CD14-positive monocyte (primary cell): Measurements from ENCODE around the gene SPTLC2. TPM values are rescaled to one million over a fixed set of nuclear protein-coding genes. Genes with fewer than 3 reads are reported as not detected.

Experiments used
- DNase-seq, 3 donors: peaks; one replicate each; pipeline ENCODE4 v3.0.0-alpha.2; 2011 to 2022
- H2AFZ ChIP-seq: 2 replicates; pipeline ENCODE4 v1.6.0; 2012; ENCODE audit warnings: mild to moderate bottlenecking, low read depth, low read length, inconsistent platforms; ENCODE audit not compliant: insufficient read depth, poor library complexity, severe bottlenecking
- H3K27ac ChIP-seq, 2 donors: 1 replicate in 1 of 2; 2 replicates in 1 of 2; pipeline ENCODE4 v1.5.1; 2012 to 2013; ENCODE audit warnings: low read length in 2 of 2, control low read depth in 1 of 2, inconsistent platforms in 1 of 2, low read depth in 1 of 2, mild to moderate bottlenecking in 1 of 2
- H3K27me3 ChIP-seq, 2 donors: one replicate each; pipeline versions ENCODE4 v1.6.0 to v1.6.1; 2011 to 2013; ENCODE audit warnings: low read length in 2 of 2; ENCODE audit not compliant: control insufficient read depth in 2 of 2, insufficient read depth in 2 of 2
- H3K36me3 ChIP-seq, 2 donors: replicated peaks in 1 of 2; 1 replicate in 1 of 2; 2 replicates in 1 of 2; pipeline versions ENCODE4 v1.5.1 to v1.6.1; 2012 to 2013; ENCODE audit warnings: low read length in 2 of 2, control low read depth in 1 of 2, inconsistent platforms in 1 of 2, mild to moderate bottlenecking in 1 of 2; ENCODE audit not compliant: insufficient read depth in 2 of 2, control insufficient read depth in 1 of 2
- H3K4me1 ChIP-seq, 2 donors: 1 replicate in 1 of 2; 2 replicates in 1 of 2; pipeline versions ENCODE4 v1.5.1 to v1.6.1; 2012 to 2013; ENCODE audit warnings: low read length in 2 of 2, control low read depth in 1 of 2, inconsistent platforms in 1 of 2, mild to moderate bottlenecking in 1 of 2, moderate library complexity in 1 of 2; ENCODE audit not compliant: insufficient read depth in 2 of 2, control insufficient read depth in 1 of 2
- H3K4me2 ChIP-seq: replicated peaks from 2 replicates; pipeline ENCODE3; 2012; ENCODE audit warnings: low read length, moderate library complexity, mild to moderate bottlenecking; ENCODE audit not compliant: poor library complexity, severe bottlenecking; ENCODE audit errors: extremely low read depth
- H3K4me3 ChIP-seq, 3 experiments: fragments of 200-600 bp in 1 of 3; sonication (generic) in 1 of 3; replicated peaks in 1 of 3; 1 replicate in 2 of 3; 2 replicates in 1 of 3; pipeline ENCODE4 v1.5.1; 2011 to 2013; ENCODE audit warnings: low read length in 3 of 3, mild to moderate bottlenecking in 3 of 3, control low read depth in 2 of 3, low read depth in 2 of 3, inconsistent platforms in 1 of 3, moderate library complexity in 1 of 3
- H3K79me2 ChIP-seq: 2 replicates; pipeline ENCODE4 v1.6.0; 2012; ENCODE audit warnings: mild to moderate bottlenecking, control low read depth, inconsistent platforms, low read length, moderate library complexity; ENCODE audit not compliant: insufficient read depth
- H3K9ac ChIP-seq: 2 replicates; pipeline ENCODE4 v1.6.0; 2017; ENCODE audit warnings: low read length, mild to moderate bottlenecking; ENCODE audit not compliant: insufficient read depth, poor library complexity, severe bottlenecking
- H3K9me3 ChIP-seq, 2 donors: replicated peaks in 1 of 2; 1 replicate in 1 of 2; 2 replicates in 1 of 2; pipeline versions ENCODE4 v1.5.1 to v1.6.1; 2012 to 2013; ENCODE audit warnings: low read length in 2 of 2, control low read depth in 1 of 2; ENCODE audit not compliant: control insufficient read depth in 1 of 2, insufficient read depth in 1 of 2
- H4K20me1 ChIP-seq: 2 replicates; pipeline ENCODE4 v1.6.0; 2012; ENCODE audit warnings: mild to moderate bottlenecking, low read length, control low read depth, moderate library complexity; ENCODE audit not compliant: insufficient read depth
- H3K27ac Mint-ChIP-seq, 7 donors: one replicate each; pipeline ENCODE4 v1.8.0; 2020; ENCODE audit warnings: mild to moderate bottlenecking in 7 of 7, mixed read lengths in 7 of 7, moderate library complexity in 6 of 7, inconsistent platforms in 2 of 7
- H3K27me3 Mint-ChIP-seq, 3 donors: one replicate each; pipeline ENCODE4 v1.8.0; 2021 to 2022; ENCODE audit warnings: low read depth in 3 of 3, mild to moderate bottlenecking in 3 of 3, mixed read lengths in 3 of 3, moderate library complexity in 3 of 3, inconsistent platforms in 1 of 3
- H3K36me3 Mint-ChIP-seq, 2 donors: one replicate each; pipeline ENCODE4 v1.8.0; 2020; ENCODE audit warnings: mixed read lengths in 2 of 2, inconsistent platforms in 1 of 2, mild to moderate bottlenecking in 1 of 2
- H3K4me1 Mint-ChIP-seq: one replicate; pipeline ENCODE4 v1.8.0; 2020; ENCODE audit warnings: mild to moderate bottlenecking, mixed read lengths
- H3K4me3 Mint-ChIP-seq, 2 donors: one replicate each; pipeline ENCODE4 v1.8.0; 2020; ENCODE audit warnings: mild to moderate bottlenecking in 2 of 2, mixed read lengths in 2 of 2, moderate library complexity in 1 of 2
- H3K9me3 Mint-ChIP-seq, 7 donors: one replicate each; pipeline ENCODE4 v1.8.0; 2020 to 2022; ENCODE audit warnings: mixed read lengths in 7 of 7, mild to moderate bottlenecking in 6 of 7, moderate library complexity in 6 of 7, inconsistent platforms in 2 of 7
- CTCF ChIP-seq: fragments of 200-600 bp; IDR thresholded peaks from one replicate; pipeline ENCODE4 v1.8.0; 2022; ENCODE audit warnings: antibody characterized with exemption, mild to moderate bottlenecking
- WGBS: methylation state at CpG from one replicate; pipeline ENCODE4 v1.1.5; 2013; ENCODE audit warnings: missing lambda C conversion rate; ENCODE audit not compliant: insufficient coverage; 5-methylcytosine and 5-hydroxymethylcytosine counted together
- intact Hi-C, 2 donors: fragments of 100-400 bp; cut with micrococcal nuclease; formaldehyde crosslinking; loops; one replicate each; pipeline versions ENCODE4 v1.15.0 to v1.15.1; 2023
- polyA plus RNA-seq, 3 donors: library from polyadenylated mRNA; depleted of rRNA in 1 of 3; unstranded in 2 of 3; stranded (reverse) in 1 of 3; fragments of 300-500 nt in 2 of 3; fragments of >200 nt in 1 of 3; fragmentation: Illumina TruSeq in 2 of 3; gene quantifications; 1 replicate in 2 of 3; 2 replicates in 1 of 3; pipeline ENCODE4 v1.2.3, GENCODE V29; 2012 to 2021

SPTLC2 gene
- polyA plus RNA-seq, 3 donors = 38.1 to 81.9 (median 73.1) TPM

- TF ChIP-seq CTCF = no peak
- H3K36me3 ChIP-seq = peaks cover 44 to 84% of the 10 kb centered on the region in 2 donors
Observed at GRCh38 chr14:77570706-77571268, 45.6 kb downstream of the SPTLC2 start.

GRCh38 chr14:77565994-77566305, 50.5 kb downstream of the SPTLC2 start:
- H3K4me1 ChIP-seq = peaks cover 40 to 41% of the 10 kb centered on the region in 2 donors

More at GRCh38 chr14:77570706-77571268, 45.6 kb downstream of the SPTLC2 start:
- Mint-ChIP-seq H3K9me3 (peaks cover 0 to 3% (median 0%) of the 10 kb centered on the region in 7 donors), H3K36me3 (peaks cover 52 to 74% of the 10 kb centered on the region in 2 donors), H3K4me3 (no peak overlapping the region), H3K27ac (peak overlapping the region in 6 of 7 donors; percentile 21 to 88 (median 80)), H3K4me1 (peaks cover 23% of the 10 kb centered on the region), H3K27me3 (no peaks in the 10 kb centered on the region)
- peaks cover 83% of the 10 kb centered on the region for H3K79me2 ChIP-seq
- no peak overlapping the region for H3K4me3 ChIP-seq
- DNase-seq = no peak
- H3K9ac ChIP-seq = no peak overlapping the region
- 80% methylated on average over 5 of the region's 6 CpGs for WGBS
- peak overlapping the region in 1 of 2 donors; percentile 65 for H3K27ac ChIP-seq
- no peak overlapping the region for H3K4me2 ChIP-seq
- no peaks in the 10 kb centered on the region for H3K9me3 ChIP-seq
- H4K20me1 ChIP-seq = peaks cover 43% of the 10 kb centered on the region
- peaks cover 13 to 19% of the 10 kb centered on the region in 2 donors for H3K4me1 ChIP-seq
- no peaks in the 10 kb centered on the region for H3K27me3 ChIP-seq
- intact Hi-C loops = no loop called here
- H2AFZ ChIP-seq = no peak overlapping the region

More at GRCh38 chr14:77565994-77566305, 50.5 kb downstream of the SPTLC2 start:
- Mint-ChIP-seq H3K27me3 (peaks cover 0 to 2% (median 0%) of the 10 kb centered on the region in 3 donors), H3K27ac (peak overlapping the region; percentile 90 to 98 (median 97)), H3K4me3 (peak overlapping the region; percentile 32 to 51), H3K36me3 (peaks cover 45 to 66% of the 10 kb centered on the region in 2 donors), H3K9me3 (no peaks in the 10 kb centered on the region), H3K4me1 (peaks cover 44% of the 10 kb centered on the region)
- Histone ChIP-seq H3K27me3 (no peaks in the 10 kb centered on the region), H2AFZ (no peak overlapping the region), H3K9me3 (no peaks in the 10 kb centered on the region), H3K9ac (peak overlapping the region; percentile 53), H3K36me3 (peaks cover 47 to 64% of the 10 kb centered on the region in 2 donors), H3K79me2 (peaks cover 73% of the 10 kb centered on the region), H4K20me1 (peaks cover 11% of the 10 kb centered on the region), H3K27ac (peak overlapping the region; percentile 70 to 96), H3K4me3 (peak overlapping the region in 2 of 3 experiments; percentile 58 to 64), H3K4me2 (peak overlapping the region; percentile 68)
- TF ChIP-seq CTCF = no peak
- DNase-seq = no peak
- WGBS = 17% methylated on average over 1 of the region's 1 CpG
- intact Hi-C loops = loop anchor here (5.0 to 10.0 kb wide), 2 partner anchors 49 to 91 kb away; partner anchors contain the start of gene SPTLC2 (in 2 of the 2)
